ENCODE results near the gene HMCN1.

DNA sequence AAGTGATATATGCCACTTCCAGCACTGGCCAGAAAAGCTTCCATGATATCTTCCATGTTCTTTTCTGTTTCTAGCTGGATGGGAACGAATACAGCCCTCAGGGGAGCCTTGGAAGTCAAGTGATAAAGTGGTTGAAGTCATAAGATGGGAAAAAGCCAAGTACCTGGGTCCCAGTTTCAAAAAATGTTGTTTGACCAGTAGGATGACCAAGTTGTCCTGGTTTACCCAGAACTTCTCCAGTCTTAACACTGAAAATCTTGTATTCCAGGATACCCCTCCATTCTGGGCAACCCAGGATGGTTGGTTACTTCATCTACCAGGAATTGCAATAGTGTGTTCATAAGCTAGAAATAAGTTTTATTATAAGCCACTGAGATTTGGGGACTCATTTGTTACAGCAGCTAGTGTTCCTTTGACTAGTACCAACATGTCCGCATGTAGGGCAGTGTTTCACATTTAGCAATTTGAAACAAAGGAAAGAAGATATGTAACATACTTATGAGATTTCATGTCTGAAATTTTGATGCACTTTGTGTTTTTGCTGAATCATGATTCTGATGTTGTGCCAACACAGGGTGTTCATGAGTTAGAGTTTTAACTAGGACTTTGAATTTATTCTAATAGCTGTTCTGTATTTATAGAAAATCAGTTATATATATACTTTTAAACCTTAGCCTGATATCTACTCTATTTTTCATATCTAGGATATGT is 500.9 kb downstream of the HMCN1 start:
- TF ChIP-seq CTCF (IDR thresholded peaks at IDR 0.05), result no peak
- no peak for TF ChIP-seq POLR2A (IDR thresholded peaks at IDR 0.05)

All from thyroid gland (tissue), 4 donors.